ENCODE data around the gene DNAJC13. TPM values are rescaled to one million over a fixed set of nuclear protein-coding genes. Genes with fewer than 3 reads are reported as not detected.

The DNAJC13 gene
- total and polyA plus RNA-seq, 2 of the 8 experiments (the other 6 are each of a cell fraction or from before 2014, with no cell fraction given) = 7.9 to 28.8 TPM

GRCh38 chr3:132543011-132543739 lies 125.9 kb downstream of the DNAJC13 start:
- H3K4me2 ChIP-seq (ENCODE audit: insufficient read depth in 1 of 2, low read depth in 2 of 2, low read length in 2 of 2) = no peak overlapping the region
- no peaks in the 10 kb centered on the region for H3K79me2 ChIP-seq (ENCODE audit: control insufficient read depth in 1 of 2, insufficient read depth in 2 of 2, low read length in 2 of 2)
- H3K4ac ChIP-seq (replicated peaks; ENCODE audit: insufficient read length, low read depth, low read length) = no peak overlapping the region
- H2BK12ac ChIP-seq (ENCODE audit: low read depth, low read length) = no peak overlapping the region
- H4K20me1 ChIP-seq (replicated peaks in 1 of 2; ENCODE audit: control insufficient read depth in 1 of 2, insufficient read depth in 2 of 2, low read length in 2 of 2) = peaks cover 0 to 2% of the 10 kb centered on the region in 2 experiments
- DNase-seq (ENCODE audit: low read depth in 1 of 2, low spot score in 2 of 2) = no peak
- no peak overlapping the region for H2BK120ac ChIP-seq (replicated peaks; ENCODE audit: low read depth, low read length)
- H2AFZ ChIP-seq (ENCODE audit: low read length) = no peak overlapping the region
- no peak overlapping the region for H3K27ac ChIP-seq (ENCODE audit: low read depth, low read length)
- no peak overlapping the region for H2BK20ac ChIP-seq (ENCODE audit: low read length)
- H3K27me3 ChIP-seq (replicated peaks in 1 of 4; ENCODE audit: control insufficient read depth in 3 of 4, extremely low read depth in 1 of 4, insufficient read depth in 3 of 4, low read length in 3 of 4) = no peaks in the 10 kb centered on the region
- POLR2A ChIA-PET (ENCODE audit: partially characterized antibody) = no interaction called here
- H2BK5ac ChIP-seq (ENCODE audit: low read depth, low read length) = no peak overlapping the region
- H4K8ac ChIP-seq (ENCODE audit: extremely low read depth, insufficient read depth, low read length) = no peak overlapping the region
- TF ChIP-seq EGR1 (IDR thresholded peaks at IDR 0.05; ENCODE audit: borderline replicate concordance, low read depth, low read length) (no peak), KDM5A (IDR thresholded peaks at IDR 0.05; ENCODE audit: low read length) (no peak), FOSL1 (IDR thresholded peaks at IDR 0.05; ENCODE audit: insufficient read depth, low read depth, low read length) (no peak), SUZ12 (IDR thresholded peaks at IDR 0.05; ENCODE audit: low read length) (no peak), MAFK (IDR thresholded peaks at IDR 0.05; ENCODE audit: low read depth, low read length) (no peak), SRF (IDR thresholded peaks at IDR 0.05; ENCODE audit: low read depth, low read length) (no peak), CHD2 (IDR thresholded peaks at IDR 0.05; ENCODE audit: low read length) (no peak)
- TF ChIP-seq, protein P1, sequence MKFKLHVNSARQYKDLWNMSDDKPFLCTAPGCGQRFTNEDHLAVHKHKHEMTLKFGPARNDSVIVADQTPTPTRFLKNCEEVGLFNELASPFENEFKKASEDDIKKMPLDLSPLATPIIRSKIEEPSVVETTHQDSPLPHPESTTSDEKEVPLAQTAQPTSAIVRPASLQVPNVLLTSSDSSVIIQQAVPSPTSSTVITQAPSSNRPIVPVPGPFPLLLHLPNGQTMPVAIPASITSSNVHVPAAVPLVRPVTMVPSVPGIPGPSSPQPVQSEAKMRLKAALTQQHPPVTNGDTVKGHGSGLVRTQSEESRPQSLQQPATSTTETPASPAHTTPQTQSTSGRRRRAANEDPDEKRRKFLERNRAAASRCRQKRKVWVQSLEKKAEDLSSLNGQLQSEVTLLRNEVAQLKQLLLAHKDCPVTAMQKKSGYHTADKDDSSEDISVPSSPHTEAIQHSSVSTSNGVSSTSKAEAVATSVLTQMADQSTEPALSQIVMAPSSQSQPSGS (IDR thresholded peaks at IDR 0.05; ENCODE audit: low read length) = no peak
- no peak overlapping the region for H4K5ac ChIP-seq (ENCODE audit: insufficient read length, low read depth, low read length)
- H3K23me2 ChIP-seq (ENCODE audit: low read depth, low read length) = no peaks in the 10 kb centered on the region
- 90% methylated on average over 2 of the region's 2 CpGs; no CpG with 5 or more reads in 1 of the 2 experiments for WGBS, 2 experiments (ENCODE audit: extremely low coverage in 1 of 2, insufficient coverage in 1 of 2, insufficient read length in 1 of 2, insufficient replicate concordance in 2 of 2, low coverage in 1 of 2, low lambda C conversion rate in 2 of 2, missing lambda C conversion rate in 1 of 2)
- no peak overlapping the region for H3K23ac ChIP-seq (ENCODE audit: insufficient read length)
- H4K91ac ChIP-seq (replicated peaks; ENCODE audit: insufficient read length, low read length) = no peak overlapping the region
- H3K18ac ChIP-seq (ENCODE audit: extremely low read depth, low read length) = no peak overlapping the region
- no peaks in the 10 kb centered on the region; a peak in 1 of 4 replicates for H3K9me3 ChIP-seq (ENCODE audit: insufficient read depth in 2 of 2, low read depth in 1 of 2, low read length in 1 of 2)
- H3K56ac ChIP-seq (replicated peaks; ENCODE audit: insufficient read length, low read depth, low read length) = no peak overlapping the region
- no peak overlapping the region for H3K14ac ChIP-seq (ENCODE audit: insufficient read length)
- H2AK5ac ChIP-seq (ENCODE audit: low read depth, low read length) = no peak overlapping the region
- no peak overlapping the region for H3K9ac ChIP-seq (replicated peaks in 1 of 4; ENCODE audit: extremely low read depth in 1 of 4, low read depth in 3 of 4, low read length in 3 of 4)
- CTCF ChIA-PET (ENCODE audit: partially characterized antibody) = interaction anchor here (1.4 to 2.1 kb wide), 4 partner anchors 10 to 99 kb away, joined by 3 to 8 read pairs (median 4); no protein-coding TSS in a partner anchor
- no peak for FAIRE-seq
- no peak overlapping the region for H2BK15ac ChIP-seq (ENCODE audit: low read length)
- no peaks in the 10 kb centered on the region for H3K4me1 ChIP-seq (replicated peaks in 1 of 4; ENCODE audit: control insufficient read depth in 3 of 4, insufficient read depth in 4 of 4, low read length in 3 of 4)
- H3K4me3 ChIP-seq (ENCODE audit: extremely low read depth in 1 of 4, insufficient read depth in 2 of 4, low read depth in 3 of 4, low read length in 4 of 4) = no peak overlapping the region
- H3K79me1 ChIP-seq (ENCODE audit: low read depth, low read length) = no peaks in the 10 kb centered on the region
- H3K36me3 ChIP-seq (ENCODE audit: control insufficient read depth in 2 of 4, insufficient read depth in 4 of 4, low read length in 3 of 4) = peaks cover 0 to 16% (median 3%) of the 10 kb centered on the region in 4 experiments; a peak in 4 of 8 replicates
